Lower leg skin (tissue), 4 donors: ENCODE measurements around the gene SNX11. TPM values are rescaled to one million over a fixed set of nuclear protein-coding genes. Genes with fewer than 3 reads are reported as not detected.
"Not testable (repeated sequence)": the region's sequence is repeated elsewhere in the genome, so short reads cannot be mapped to it uniquely, and the experiment has no call there.

Source experiments
- DNase-seq, 2 donors: peaks; one replicate each; pipeline ENCODE4 v3.0.0-alpha.2; 2019; ENCODE audit warnings: low spot score in 2 of 2
- H3K4me3 ChIP-seq: fragments of 200-600 bp; sonication (generic); 2 replicates; pipeline ENCODE4 v1.5.1; 2017; ENCODE audit warnings: mild to moderate bottlenecking, low read depth; ENCODE audit not compliant: poor library complexity, severe bottlenecking
- CTCF ChIP-seq, 3 donors: fragments of 450-650 bp; IDR thresholded peaks; one replicate each; pipeline ENCODE4 v1.5.1; 2016; ENCODE audit warnings: antibody characterized with exemption in 3 of 3, mild to moderate bottlenecking in 3 of 3, moderate library complexity in 2 of 3
- POLR2A ChIP-seq, 2 donors: fragments of 450-650 bp; IDR thresholded peaks; one replicate each; pipeline ENCODE4 v1.6.1; 2016 to 2017; ENCODE audit warnings: antibody characterized with exemption in 2 of 2, mild to moderate bottlenecking in 1 of 2, moderate library complexity in 1 of 2
- WGBS, 2 donors: methylation state at CpG; one replicate each; pipeline ENCODE4 v1.1.5; 2018; 5-methylcytosine and 5-hydroxymethylcytosine counted together
- intact Hi-C: fragments of 100-400 bp; cut with DNase I; formaldehyde crosslinking; loops from one replicate; pipeline ENCODE4 v1.15.0; 2023; ENCODE audit warnings: low total_unique reads
- total RNA-seq, 4 donors: library from RNA; depleted of rRNA; stranded (reverse); fragments of >200 nt; gene quantifications; one replicate each; pipeline ENCODE4 v1.1.0, GENCODE V29; 2016

SNX11 gene
- total RNA-seq, 4 donors from 2014 or later, result 11.1 to 15.7 (median 13.0) TPM

GRCh38 chr17:48064638-48065037 is 42.9 kb upstream of the SNX11 start:
- H3K4me3 ChIP-seq, result no peak overlapping the region
- DNase-seq, result no peak
- TF ChIP-seq POLR2A (IDR thresholded peaks at IDR 0.05), result no peak
- no peak for TF ChIP-seq CTCF (IDR thresholded peaks at IDR 0.05)
- 88 to 92% methylated on average over 3 of the region's 3 CpGs for WGBS, 2 donors
- intact Hi-C loops, result no loop called here

- no peak for DNase-seq
- intact Hi-C loops, result no loop called here
- 53 to 63% methylated on average over 1 of the region's 1 CpG for WGBS, 2 donors
- no peak overlapping the region for H3K4me3 ChIP-seq
- TF ChIP-seq POLR2A (IDR thresholded peaks at IDR 0.05) (no peak), CTCF (IDR thresholded peaks at IDR 0.05) (no peak)
These were observed 41.4 kb upstream of the SNX11 start for GRCh38 chr17:48066192-48066591.

GRCh38 chr17:48066656-48067055 is 40.9 kb upstream of the SNX11 start:
- intact Hi-C loops, result no loop called here
- DNase-seq, result no peak
- 59 to 76% methylated on average over 1 of the region's 1 CpG for WGBS, 2 donors
- H3K4me3 ChIP-seq, result no peak overlapping the region
- TF ChIP-seq POLR2A (IDR thresholded peaks at IDR 0.05), result no peak
- no peak for TF ChIP-seq CTCF (IDR thresholded peaks at IDR 0.05)

DNA sequence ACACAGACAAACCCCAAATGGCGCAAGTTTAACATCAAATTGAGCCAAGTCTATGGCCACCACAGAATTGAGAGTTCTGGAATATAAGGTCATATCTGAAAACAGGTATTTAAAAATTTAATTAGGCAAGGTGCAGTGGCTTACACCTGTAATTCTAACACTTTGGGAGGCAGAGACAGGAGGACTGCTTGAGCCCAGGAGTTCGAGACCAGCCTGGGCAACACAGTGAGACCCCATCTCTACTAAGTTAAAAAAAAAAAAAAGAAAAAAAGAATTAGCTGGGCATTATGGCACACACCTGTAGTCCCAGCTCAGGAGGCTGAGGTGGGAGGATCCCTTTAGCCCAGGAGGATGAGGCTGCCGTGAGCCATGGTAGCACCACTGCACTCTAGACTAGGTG is 40.3 kb upstream of the SNX11 start:
- intact Hi-C loops, result no loop called here
- DNase-seq, result no peak
- 81 to 86% methylated on average over 3 of the region's 3 CpGs for WGBS, 2 donors
- TF ChIP-seq CTCF (IDR thresholded peaks at IDR 0.05) (no peak), POLR2A (IDR thresholded peaks at IDR 0.05) (no peak)
- H3K4me3 ChIP-seq, result no peak overlapping the region

DNA sequence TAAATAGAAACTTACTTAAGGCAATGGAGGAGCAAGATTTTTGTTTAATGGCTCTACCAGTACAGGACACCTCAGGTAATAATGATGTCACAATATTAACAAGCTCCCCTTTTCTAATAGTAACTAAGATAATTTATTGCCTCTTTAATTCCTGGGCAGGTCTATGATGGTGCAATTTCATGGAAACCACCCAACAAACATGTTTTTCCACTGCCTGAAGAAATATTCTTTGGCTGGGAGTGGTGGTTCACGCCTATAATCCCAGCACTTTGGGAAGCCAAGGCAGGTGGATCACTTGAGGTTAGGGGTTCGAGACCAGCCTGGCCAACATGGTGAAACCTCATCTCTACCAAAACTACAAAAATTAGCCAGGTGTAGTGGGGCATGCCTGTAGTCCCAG is 39.8 kb upstream of the SNX11 start:
- intact Hi-C loops, result loop anchor here (2.0 kb wide), 1 partner anchor 217 kb away; the partner anchor contains the start of gene SP6
- not testable (repeated sequence) for H3K4me3 ChIP-seq, DNase-seq
- 38 to 51% methylated on average over 2 of the region's 2 CpGs for WGBS, 2 donors

DNA sequence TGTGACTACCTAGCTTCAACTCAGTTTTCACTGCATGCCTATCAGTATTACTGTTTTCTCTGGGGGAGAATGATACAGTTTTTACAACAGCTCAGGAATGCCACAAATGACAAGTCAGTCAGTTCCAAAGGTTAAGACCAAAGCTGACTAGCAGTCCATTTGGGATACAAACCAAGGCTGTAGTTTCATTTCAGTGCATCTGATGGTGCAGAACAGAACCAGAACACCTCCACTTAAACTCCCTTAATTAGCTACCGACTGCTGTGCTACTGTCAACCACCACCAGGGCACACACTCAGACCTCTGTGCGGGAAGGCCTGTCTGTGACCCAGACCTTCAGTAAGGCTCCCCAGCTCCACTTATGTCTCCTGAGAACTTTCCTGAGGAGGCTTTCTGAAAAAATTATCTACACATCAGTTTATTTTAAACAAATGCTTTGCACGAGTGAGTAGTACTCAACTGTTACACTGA is 39.0 kb upstream of the SNX11 start:
- H3K4me3 ChIP-seq, result no peak overlapping the region
- intact Hi-C loops, result loop anchor here (2.0 kb wide), 1 partner anchor 218 kb away; the partner anchor contains the start of gene SP6
- WGBS, 2 donors, result 66 to 67% methylated on average over 3 of the region's 3 CpGs
- no peak for TF ChIP-seq CTCF (IDR thresholded peaks at IDR 0.05)
- no peak for TF ChIP-seq POLR2A (IDR thresholded peaks at IDR 0.05)
- DNase-seq, result no peak
